ENCODE results near the gene NUP107.

GRCh38 chr12:68761442-68761812, 74.6 kb downstream of the NUP107 start:
- no peak for TF ChIP-seq CTCF (IDR thresholded peaks at IDR 0.05; ENCODE audit: poor library complexity)
- no peak for TF ChIP-seq EZH2 (IDR thresholded peaks at IDR 0.05; ENCODE audit: borderline replicate concordance)
